Measurements from ENCODE around the gene DIAPH2.

The DIAPH2 gene

DNA sequence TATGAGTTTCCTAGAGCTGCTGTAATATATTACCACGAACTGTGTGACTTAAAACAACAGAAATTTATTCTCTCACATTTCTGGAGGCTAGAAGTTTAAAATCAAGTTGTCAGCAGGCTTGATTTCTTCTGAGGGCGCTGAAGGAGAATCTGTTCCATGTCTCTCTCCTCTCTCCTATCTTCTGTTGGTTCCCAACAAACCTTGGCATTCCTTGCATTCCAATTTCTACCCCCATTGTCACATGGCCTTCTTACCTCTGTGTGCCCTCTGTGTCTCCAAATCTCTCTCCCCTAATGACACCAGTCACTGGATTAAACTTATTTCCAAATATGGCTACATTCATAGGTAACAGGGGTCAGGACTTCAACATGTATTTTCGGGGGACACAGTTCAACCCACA, 871.7 kb downstream of the DIAPH2 start:
- no peaks in the 10 kb centered on the region for H3K4me1 Mint-ChIP-seq (ENCODE audit: low read depth)
- H3K9me3 Mint-ChIP-seq, result no peaks in the 10 kb centered on the region
- H3K27ac Mint-ChIP-seq, result no peak overlapping the region
- intact Hi-C loops (cut with micrococcal nuclease), result no loop called here
- no peak overlapping the region for H3K4me3 Mint-ChIP-seq
- H3K27me3 Mint-ChIP-seq, result no peaks in the 10 kb centered on the region
- H3K36me3 Mint-ChIP-seq (ENCODE audit: low read depth), result peaks cover 7% of the 10 kb centered on the region

DNA sequence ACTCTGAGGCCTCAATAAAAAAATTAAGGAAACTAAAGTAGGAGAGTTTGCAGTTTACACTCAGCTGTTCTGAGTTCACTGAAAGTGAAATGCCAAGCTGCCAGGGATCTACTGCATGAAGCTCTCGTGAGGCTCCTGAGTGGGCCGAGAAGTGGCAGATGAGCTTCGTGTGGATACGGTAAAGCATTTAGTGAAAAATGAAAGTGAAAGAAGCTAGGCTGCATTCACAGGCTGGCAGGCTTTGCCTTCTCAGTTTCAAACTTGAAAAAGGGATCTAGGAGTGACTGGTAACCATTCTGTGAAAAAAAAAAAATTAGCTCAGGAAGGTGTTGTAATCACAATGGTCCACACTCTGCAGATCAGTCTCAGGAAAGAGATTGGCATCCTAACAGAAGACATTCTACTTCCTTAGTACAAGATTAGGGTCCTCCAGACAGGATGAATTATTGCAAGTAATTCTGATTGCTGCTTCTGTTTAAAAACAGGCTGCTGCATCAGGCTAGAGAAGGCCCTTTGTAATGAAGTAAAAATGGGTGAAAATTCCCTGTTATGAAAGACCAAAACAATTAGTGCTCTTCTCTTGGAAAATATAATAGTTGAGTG, 879.0 kb downstream of the DIAPH2 start:
- Mint-ChIP-seq H3K27me3 (no peaks in the 10 kb centered on the region), H3K4me1 (ENCODE audit: low read depth) (no peaks in the 10 kb centered on the region), H3K4me3 (peak overlapping the region; percentile 54), H3K27ac (peak overlapping the region; percentile 76), H3K36me3 (ENCODE audit: low read depth) (no peaks in the 10 kb centered on the region), H3K9me3 (no peaks in the 10 kb centered on the region)
- intact Hi-C loops (cut with micrococcal nuclease), result no loop called here

DNA sequence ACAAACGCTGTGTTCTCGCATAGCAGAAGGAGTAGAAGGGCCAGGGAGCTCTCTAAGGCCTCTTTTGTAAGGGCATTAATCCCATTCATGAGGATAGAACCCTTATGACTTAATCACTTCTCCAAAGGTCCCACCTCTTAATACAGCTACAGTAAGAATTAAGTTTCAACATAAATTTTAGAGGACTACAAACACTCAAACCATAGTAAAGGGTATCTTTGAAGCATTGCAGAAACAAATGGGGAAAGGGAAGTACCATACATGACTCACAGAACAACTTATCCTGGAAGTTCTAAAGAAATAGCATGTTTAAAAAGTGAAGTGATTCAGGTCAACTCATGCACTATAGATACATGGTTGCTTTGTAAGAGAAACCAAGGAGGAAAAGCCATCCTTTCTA, 879.9 kb downstream of the DIAPH2 start:
- Mint-ChIP-seq H3K9me3 (no peaks in the 10 kb centered on the region), H3K27me3 (no peaks in the 10 kb centered on the region), H3K36me3 (ENCODE audit: low read depth) (no peaks in the 10 kb centered on the region), H3K4me1 (ENCODE audit: low read depth) (no peaks in the 10 kb centered on the region), H3K4me3 (no peak overlapping the region), H3K27ac (no peak overlapping the region)
- intact Hi-C loops (cut with micrococcal nuclease), result no loop called here

DNA sequence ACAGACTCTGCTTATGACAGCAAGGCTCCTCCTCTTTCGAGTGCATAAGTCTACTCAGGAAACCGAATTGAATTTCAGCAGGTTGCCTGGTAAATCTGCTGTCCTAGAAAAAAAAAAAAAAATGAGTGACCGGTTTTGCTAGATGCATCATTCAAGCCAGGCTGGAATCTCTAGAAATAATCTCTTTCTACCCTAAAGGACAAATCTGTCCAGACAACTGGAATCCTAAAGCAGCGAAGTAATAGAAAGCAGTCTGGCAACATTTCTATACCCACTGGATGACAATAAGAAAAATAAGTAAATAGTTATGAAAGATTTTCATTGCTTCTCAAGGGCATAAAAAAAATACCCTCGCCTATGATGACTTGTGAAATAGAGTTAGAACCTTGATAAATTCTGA, 902.5 kb downstream of the DIAPH2 start:
- H3K27ac Mint-ChIP-seq, result no peak overlapping the region
- H3K9me3 Mint-ChIP-seq, result no peaks in the 10 kb centered on the region
- intact Hi-C loops (cut with micrococcal nuclease), result no loop called here
- H3K36me3 Mint-ChIP-seq (ENCODE audit: low read depth), result no peaks in the 10 kb centered on the region
- H3K4me3 Mint-ChIP-seq, result no peak overlapping the region
- H3K27me3 Mint-ChIP-seq, result no peaks in the 10 kb centered on the region
- no peaks in the 10 kb centered on the region for H3K4me1 Mint-ChIP-seq (ENCODE audit: low read depth)

DNA sequence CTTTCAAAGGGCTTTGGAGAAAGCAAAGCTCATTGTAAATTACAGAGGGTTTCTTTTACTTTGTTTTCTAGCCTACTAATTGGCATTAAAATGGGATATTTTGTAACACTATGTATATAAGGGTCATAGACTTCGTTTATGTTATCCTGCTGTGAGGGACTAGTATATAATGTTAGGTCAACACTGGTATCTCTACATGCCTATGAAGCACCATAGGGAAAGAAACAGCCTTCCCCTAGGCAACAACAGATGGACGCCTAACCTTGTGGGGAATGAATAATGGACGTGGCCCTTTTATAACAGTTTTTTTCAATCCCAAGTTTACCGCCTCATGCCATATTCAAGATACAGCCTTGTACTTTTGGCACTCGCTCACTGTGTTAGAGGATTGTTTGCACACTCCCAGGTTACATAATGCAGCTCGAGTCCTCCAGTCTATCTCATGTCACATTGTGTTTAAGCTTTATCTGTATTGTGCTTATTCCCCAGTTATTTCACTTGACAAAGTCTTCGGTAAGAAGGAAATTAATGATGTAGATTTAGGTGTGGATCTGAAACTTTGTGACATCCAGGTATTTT, 910.1 kb downstream of the DIAPH2 start:
- Mint-ChIP-seq H3K4me3 (no peak overlapping the region), H3K36me3 (ENCODE audit: low read depth) (no peaks in the 10 kb centered on the region), H3K27me3 (no peaks in the 10 kb centered on the region), H3K9me3 (no peaks in the 10 kb centered on the region), H3K27ac (no peak overlapping the region), H3K4me1 (ENCODE audit: low read depth) (no peaks in the 10 kb centered on the region)
- intact Hi-C loops (cut with micrococcal nuclease), result no loop called here

DNA sequence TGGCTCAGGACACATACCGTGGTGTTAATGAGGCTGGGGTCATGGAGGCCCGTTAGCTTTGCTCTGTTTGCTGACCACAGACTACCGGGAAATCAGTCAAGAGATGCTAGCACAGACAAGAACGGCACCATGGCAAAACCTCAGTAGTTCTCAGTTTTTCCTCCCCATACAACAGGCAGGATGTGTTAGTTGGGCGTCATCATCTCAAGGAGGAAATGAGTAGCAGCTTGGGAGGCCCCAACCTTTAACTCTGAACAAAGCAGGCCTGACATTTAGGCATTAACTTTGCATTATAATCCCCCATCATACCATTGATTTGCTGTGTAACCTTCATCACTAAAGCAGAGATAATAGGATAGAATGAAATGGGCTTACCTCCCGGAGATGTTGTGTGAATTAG, 913.3 kb downstream of the DIAPH2 start:
- Mint-ChIP-seq H3K36me3 (ENCODE audit: low read depth) (no peaks in the 10 kb centered on the region), H3K4me1 (ENCODE audit: low read depth) (no peaks in the 10 kb centered on the region), H3K4me3 (no peak overlapping the region), H3K27ac (no peak overlapping the region), H3K27me3 (no peaks in the 10 kb centered on the region), H3K9me3 (no peaks in the 10 kb centered on the region)
- intact Hi-C loops (cut with micrococcal nuclease), result no loop called here

DNA sequence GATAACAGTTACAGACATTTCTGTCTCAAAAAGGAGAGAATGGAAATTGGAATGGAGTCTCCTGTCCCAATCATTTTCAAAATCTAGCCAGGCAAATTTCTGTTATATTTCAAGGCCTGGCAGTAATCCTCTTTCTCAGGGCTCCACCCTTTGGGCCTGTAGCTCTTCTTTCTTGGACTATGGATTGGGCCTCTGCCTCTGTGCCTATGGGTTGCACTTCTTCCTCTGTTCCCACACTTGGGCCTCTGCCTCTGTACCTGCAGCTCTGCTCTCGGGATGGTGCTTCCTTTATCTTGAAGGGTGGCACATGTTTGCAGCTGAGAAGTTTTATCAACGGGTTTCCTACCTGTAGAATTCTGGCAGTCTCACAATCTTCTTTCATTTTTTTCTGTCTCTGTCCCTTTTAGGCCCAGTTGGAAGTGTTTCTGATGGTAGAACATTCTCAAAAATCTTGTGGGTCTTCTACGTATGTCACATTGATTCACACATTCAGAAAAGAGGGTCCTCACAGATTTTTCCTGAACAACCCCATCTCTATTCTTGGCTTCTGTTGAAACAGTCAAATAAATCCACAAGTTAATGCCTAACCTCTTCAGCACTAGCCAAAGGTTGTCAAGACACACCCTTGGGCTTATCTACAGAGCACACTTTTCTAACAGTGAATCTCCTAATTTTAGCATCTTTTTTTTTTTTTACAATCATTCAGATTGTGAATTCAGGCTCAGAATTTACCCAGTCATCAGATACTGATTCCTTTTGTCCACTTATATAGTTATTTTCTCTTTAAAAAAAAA, 918.0 kb downstream of the DIAPH2 start:
- Mint-ChIP-seq H3K9me3 (no peaks in the 10 kb centered on the region), H3K4me3 (no peak overlapping the region), H3K4me1 (ENCODE audit: low read depth) (peaks cover 5% of the 10 kb centered on the region), H3K27ac (no peak overlapping the region), H3K36me3 (ENCODE audit: low read depth) (no peaks in the 10 kb centered on the region), H3K27me3 (no peaks in the 10 kb centered on the region)
- intact Hi-C loops (cut with micrococcal nuclease), result no loop called here

DNA sequence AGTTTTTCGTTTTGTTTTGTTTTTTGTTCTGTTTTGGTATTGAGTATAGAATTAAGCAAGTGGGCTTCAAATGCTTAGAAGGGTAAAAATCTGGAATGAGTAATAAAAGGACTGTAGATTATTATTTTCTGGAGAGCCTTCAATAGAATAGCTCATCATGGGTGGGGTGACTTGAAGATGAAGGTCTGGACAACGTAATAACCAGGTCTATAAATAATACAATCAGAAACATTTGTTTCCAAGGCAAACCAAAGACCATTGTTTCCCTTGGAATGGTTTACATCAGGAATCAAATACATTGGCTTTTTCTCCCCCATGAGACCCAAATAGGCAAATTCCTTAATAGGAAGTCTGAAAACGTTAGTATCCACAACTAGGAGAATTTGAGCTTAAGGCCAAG, 920.6 kb downstream of the DIAPH2 start:
- H3K4me3 Mint-ChIP-seq, result no peak overlapping the region
- H3K27me3 Mint-ChIP-seq, result no peaks in the 10 kb centered on the region
- H3K9me3 Mint-ChIP-seq, result no peaks in the 10 kb centered on the region
- H3K4me1 Mint-ChIP-seq (ENCODE audit: low read depth), result peaks cover 5% of the 10 kb centered on the region
- no peak overlapping the region for H3K27ac Mint-ChIP-seq
- intact Hi-C loops (cut with micrococcal nuclease), result no loop called here
- no peaks in the 10 kb centered on the region for H3K36me3 Mint-ChIP-seq (ENCODE audit: low read depth)

DNA sequence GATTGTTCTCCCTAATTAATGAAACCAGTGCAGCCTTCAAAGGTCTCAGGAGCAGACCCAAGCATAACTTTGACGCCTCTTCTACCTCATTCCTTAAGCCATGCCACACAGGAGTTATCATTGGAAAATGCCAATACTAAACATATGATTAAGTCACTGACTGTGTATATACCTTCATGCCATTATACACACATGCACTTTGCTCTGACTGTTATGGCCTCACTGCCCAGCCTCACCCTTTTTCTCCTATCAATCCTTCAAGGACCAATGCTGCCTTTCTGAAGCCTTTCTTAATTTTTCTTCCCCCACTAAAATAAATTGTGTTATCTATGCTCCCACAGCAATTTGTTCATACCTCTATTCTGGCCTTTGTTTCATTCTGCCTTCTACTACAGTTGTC, 924.7 kb downstream of the DIAPH2 start:
- no peak overlapping the region for H3K27ac Mint-ChIP-seq
- no peaks in the 10 kb centered on the region for H3K27me3 Mint-ChIP-seq
- H3K4me1 Mint-ChIP-seq (ENCODE audit: low read depth), result peaks cover 13% of the 10 kb centered on the region
- H3K4me3 Mint-ChIP-seq, result no peak overlapping the region
- intact Hi-C loops (cut with micrococcal nuclease), result no loop called here
- no peaks in the 10 kb centered on the region for H3K9me3 Mint-ChIP-seq
- no peaks in the 10 kb centered on the region for H3K36me3 Mint-ChIP-seq (ENCODE audit: low read depth)

DNA sequence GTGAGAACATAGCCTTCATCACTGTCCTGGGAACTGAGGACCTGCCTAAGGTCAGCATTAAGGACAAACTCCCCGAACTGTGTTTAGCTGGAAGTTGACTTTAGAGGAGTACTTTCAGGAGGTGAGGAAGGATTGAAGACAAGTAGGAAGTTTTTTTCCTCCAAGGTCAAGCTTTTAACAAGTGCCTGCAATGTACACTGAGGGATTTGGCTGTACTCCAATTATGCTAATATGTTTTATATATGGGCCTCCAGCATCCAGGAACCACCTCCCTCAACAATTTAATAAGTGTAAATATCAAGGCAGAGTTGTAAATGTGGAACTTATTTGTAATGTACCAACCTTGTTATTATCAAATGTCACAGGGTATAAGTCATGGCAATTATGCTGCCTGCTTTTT, 925.3 kb downstream of the DIAPH2 start:
- no peak overlapping the region for H3K4me3 Mint-ChIP-seq
- H3K36me3 Mint-ChIP-seq (ENCODE audit: low read depth), result no peaks in the 10 kb centered on the region
- no peak overlapping the region for H3K27ac Mint-ChIP-seq
- H3K27me3 Mint-ChIP-seq, result no peaks in the 10 kb centered on the region
- H3K4me1 Mint-ChIP-seq (ENCODE audit: low read depth), result peaks cover 13% of the 10 kb centered on the region
- intact Hi-C loops (cut with micrococcal nuclease), result no loop called here
- H3K9me3 Mint-ChIP-seq, result no peaks in the 10 kb centered on the region

DNA sequence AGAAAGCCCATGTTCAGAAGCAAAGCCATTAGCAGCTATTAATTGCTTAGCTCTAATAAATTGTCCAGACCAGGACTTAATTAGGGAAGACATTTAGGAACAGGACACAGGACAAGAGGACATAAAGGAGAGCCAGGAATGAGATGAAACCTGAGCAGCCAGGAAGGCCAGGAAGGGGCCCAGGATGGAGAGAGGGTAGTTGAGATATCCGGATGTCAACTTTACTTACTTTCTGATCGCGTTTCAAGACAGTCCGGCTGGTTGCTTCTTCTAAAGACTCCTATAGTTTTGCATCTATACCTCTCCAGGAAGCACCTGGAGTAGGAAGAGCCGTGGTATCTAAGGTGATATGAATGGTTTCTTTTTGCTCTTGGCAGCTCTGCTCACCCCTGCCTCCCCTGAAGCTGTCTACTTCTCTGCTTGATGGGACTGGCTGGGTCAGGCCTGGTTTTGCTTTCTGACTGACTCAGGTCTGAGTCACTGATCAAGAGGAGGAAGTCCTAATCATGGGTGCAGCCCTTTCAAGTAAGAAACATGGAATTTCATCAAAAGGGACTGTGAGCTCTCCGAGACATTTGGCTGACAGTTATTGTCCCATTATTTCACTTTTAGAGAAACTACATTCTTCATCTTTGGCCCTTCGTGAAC, 932.4 kb downstream of the DIAPH2 start:
- peaks cover 17% of the 10 kb centered on the region for H3K4me1 Mint-ChIP-seq (ENCODE audit: low read depth)
- no peaks in the 10 kb centered on the region for H3K9me3 Mint-ChIP-seq
- intact Hi-C loops (cut with micrococcal nuclease), result no loop called here
- no peaks in the 10 kb centered on the region for H3K36me3 Mint-ChIP-seq (ENCODE audit: low read depth)
- H3K27ac Mint-ChIP-seq, result no peak overlapping the region
- no peaks in the 10 kb centered on the region for H3K27me3 Mint-ChIP-seq
- H3K4me3 Mint-ChIP-seq, result no peak overlapping the region

DNA sequence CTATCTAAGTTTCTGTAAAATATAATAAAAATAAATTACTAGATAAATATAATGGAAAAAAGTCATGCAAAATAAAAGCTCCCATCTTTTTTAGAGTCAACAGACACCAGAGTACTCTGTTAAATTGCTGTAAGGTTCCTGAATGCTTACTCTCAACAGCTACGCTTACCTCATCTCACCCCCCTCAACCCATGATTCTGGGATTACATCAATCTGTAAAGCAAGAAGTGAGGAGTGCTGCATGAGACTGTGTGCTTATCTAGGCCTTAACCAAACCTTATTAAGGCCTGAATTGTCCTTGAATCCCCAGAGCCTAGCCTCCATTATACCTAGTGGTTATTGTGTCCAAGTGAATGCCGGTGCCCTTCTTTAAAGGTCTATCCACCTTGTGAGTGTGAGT, 934.9 kb downstream of the DIAPH2 start:
- Mint-ChIP-seq H3K27ac (no peak overlapping the region), H3K36me3 (ENCODE audit: low read depth) (no peaks in the 10 kb centered on the region), H3K4me3 (no peak overlapping the region), H3K9me3 (no peaks in the 10 kb centered on the region), H3K27me3 (no peaks in the 10 kb centered on the region), H3K4me1 (ENCODE audit: low read depth) (peaks cover 9% of the 10 kb centered on the region)
- intact Hi-C loops (cut with micrococcal nuclease), result no loop called here

DNA sequence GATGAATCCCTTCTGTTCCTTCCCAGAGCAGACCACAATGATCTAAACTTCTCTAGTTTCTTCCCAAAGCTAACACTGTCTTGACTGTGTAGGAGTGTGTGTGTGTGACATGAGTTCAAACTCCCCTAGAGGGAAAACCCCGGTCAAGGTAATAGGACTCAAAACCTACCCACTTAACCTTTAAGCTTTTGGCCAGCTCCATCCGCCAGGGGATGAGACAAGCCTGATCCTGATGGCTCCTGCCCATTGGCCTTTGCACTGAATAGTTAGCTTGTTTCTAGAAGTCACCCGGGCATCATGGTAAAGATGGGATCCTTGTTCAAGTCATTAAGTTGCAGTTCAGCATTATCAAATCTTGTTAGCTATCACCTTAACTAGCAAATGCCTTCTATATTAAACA, 937.5 kb downstream of the DIAPH2 start:
- Mint-ChIP-seq H3K36me3 (ENCODE audit: low read depth) (no peaks in the 10 kb centered on the region), H3K27ac (no peak overlapping the region), H3K9me3 (no peaks in the 10 kb centered on the region), H3K4me3 (no peak overlapping the region), H3K4me1 (ENCODE audit: low read depth) (peaks cover 5% of the 10 kb centered on the region), H3K27me3 (no peaks in the 10 kb centered on the region)
- intact Hi-C loops (cut with micrococcal nuclease), result no loop called here

DNA sequence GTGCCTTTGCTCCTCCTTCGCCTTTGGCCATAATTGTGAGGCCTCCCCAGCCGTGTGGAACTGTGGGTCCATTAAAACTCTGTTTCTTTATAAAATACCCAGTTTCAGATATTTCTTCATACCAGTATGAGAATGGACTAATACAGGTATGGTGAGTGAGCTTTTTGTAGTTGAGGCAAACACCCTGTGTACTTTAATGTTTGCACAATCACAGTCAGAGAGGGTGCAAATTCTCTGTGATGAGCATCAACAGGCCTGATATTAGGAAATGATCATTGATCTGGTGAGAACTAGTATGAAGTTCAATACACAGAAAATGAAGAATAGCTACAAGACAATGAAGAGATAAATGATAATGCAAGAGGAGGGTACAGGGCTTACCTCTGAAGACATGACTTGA, 943.7 kb downstream of the DIAPH2 start:
- Mint-ChIP-seq H3K36me3 (ENCODE audit: low read depth) (no peaks in the 10 kb centered on the region), H3K27me3 (no peaks in the 10 kb centered on the region), H3K4me1 (ENCODE audit: low read depth) (no peaks in the 10 kb centered on the region), H3K4me3 (no peak overlapping the region), H3K9me3 (no peaks in the 10 kb centered on the region), H3K27ac (no peak overlapping the region)
- intact Hi-C loops (cut with micrococcal nuclease), result no loop called here
